Raji (cell line): ENCODE results near the gene TAS2R10.

Source experiments
- POLR2A ChIP-seq: IDR thresholded peaks from 2 replicates; pipeline ENCODE4 v1.6.1; 2011; ENCODE audit warnings: low read depth, low read length, control low read depth; ENCODE audit not compliant: insufficient read depth

The TAS2R10 gene

GRCh38 chr12:10810068-10810467 is 16.1 kb downstream of the TAS2R10 start, which contains the start of gene TAS2R9:
TAS2R9 (minus strand) TSS chr12:10810168; CDS start chr12:10810075, 93 bp downstream.
- no peak for TF ChIP-seq POLR2A

GRCh38 chr12:10807186-10807585 is 19.0 kb downstream of the TAS2R10 start, which contains the start of gene TAS2R8:
TAS2R8 (minus strand) TSS chr12:10807286; CDS start chr12:10806980, 306 bp downstream.
- no peak for TF ChIP-seq POLR2A

- TF ChIP-seq POLR2A = no peak
These were observed 23.6 kb downstream of the TAS2R10 start, which contains the start of gene TAS2R7 for GRCh38 chr12:10802587-10802986. TAS2R7 (minus strand) TSS chr12:10802627; CDS start chr12:10802570, 57 bp downstream.

GRCh38 chr12:10801741-10802140 is 24.4 kb downstream of the TAS2R10 start:
- no peak for TF ChIP-seq POLR2A

DNA sequence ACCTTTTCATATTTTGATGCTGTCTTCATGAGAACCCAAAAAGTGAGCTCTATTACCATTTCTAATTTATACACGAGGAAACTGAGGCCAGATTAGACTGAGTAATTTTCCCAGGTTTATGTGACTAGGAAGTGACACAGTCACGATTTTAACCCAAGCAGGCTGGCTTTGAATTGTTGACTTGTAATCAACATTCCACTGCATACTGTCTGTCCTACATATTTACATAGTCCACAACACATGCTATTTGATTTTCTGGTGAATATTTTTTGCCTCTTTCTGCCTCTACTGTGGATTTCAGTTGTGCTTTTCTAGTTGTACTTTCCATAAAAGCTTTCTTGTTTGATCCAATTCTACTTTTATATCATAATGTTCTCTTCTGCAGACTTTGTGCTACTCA is 31.9 kb downstream of the TAS2R10 start:
- TF ChIP-seq POLR2A = no peak

GRCh38 chr12:10783252-10783651 is 42.9 kb downstream of the TAS2R10 start:
- no peak for TF ChIP-seq POLR2A

- TF ChIP-seq POLR2A = no peak
These were observed 47.1 kb downstream of the TAS2R10 start for GRCh38 chr12:10779103-10779502.
